ENCODE data around the gene ZFP36L1.

ZFP36L1 gene

GRCh38 chr14:68785534-68786490, 7.1 kb downstream of the ZFP36L1 start:
- ChIA-PET POLR2A (interaction anchor here (1.9 kb wide), 1 partner anchor 7 kb away, joined by 5 read pairs; the partner anchor contains the start of gene ZFP36L1), CTCF (no interaction called here)
- no peak for DNase-seq (ENCODE audit: extremely low spot score)
- no peak for TF ChIP-seq ZNF384 (IDR thresholded peaks at IDR 0.05)
- TF ChIP-seq SUZ12 (IDR thresholded peaks at IDR 0.05), result no peak
- TF ChIP-seq, protein P1, sequence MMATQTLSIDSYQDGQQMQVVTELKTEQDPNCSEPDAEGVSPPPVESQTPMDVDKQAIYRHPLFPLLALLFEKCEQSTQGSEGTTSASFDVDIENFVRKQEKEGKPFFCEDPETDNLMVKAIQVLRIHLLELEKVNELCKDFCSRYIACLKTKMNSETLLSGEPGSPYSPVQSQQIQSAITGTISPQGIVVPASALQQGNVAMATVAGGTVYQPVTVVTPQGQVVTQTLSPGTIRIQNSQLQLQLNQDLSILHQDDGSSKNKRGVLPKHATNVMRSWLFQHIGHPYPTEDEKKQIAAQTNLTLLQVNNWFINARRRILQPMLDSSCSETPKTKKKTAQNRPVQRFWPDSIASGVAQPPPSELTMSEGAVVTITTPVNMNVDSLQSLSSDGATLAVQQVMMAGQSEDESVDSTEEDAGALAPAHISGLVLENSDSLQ (IDR thresholded peaks at IDR 0.05), result no peak
- no peak for TF ChIP-seq BHLHE40 (IDR thresholded peaks at IDR 0.05; ENCODE audit: borderline replicate concordance)
- no peak for TF ChIP-seq L3MBTL2 (conservative IDR thresholded peaks at IDR 0.05)
- no peak for TF ChIP-seq ELF4 (IDR thresholded peaks at IDR 0.05)
- TF ChIP-seq FOXK2 (IDR thresholded peaks at IDR 0.05), result no peak
- no peak for TF ChIP-seq HDGF (IDR thresholded peaks at IDR 0.05; ENCODE audit: borderline replicate concordance)
- TF ChIP-seq FOXA1 (IDR thresholded peaks at IDR 0.05), result no peak
- no peak for TF ChIP-seq SP1 (IDR thresholded peaks at IDR 0.05)

GRCh38 chr14:68784978-68785533, 7.8 kb downstream of the ZFP36L1 start:
- TF ChIP-seq FOXK2 (IDR thresholded peaks at IDR 0.05) (no peak), NFRKB (IDR thresholded peaks at IDR 0.05) (no peak)
- CTCF ChIA-PET, result interaction anchor here (1.5 kb wide), 1 partner anchor 32 kb away, joined by 3 read pairs; no protein-coding TSS in a partner anchor
- POLR2A ChIA-PET, result interaction anchor here (1.9 kb wide), 1 partner anchor 8 kb away, joined by 5 read pairs; the partner anchor contains the start of gene ZFP36L1
- DNase-seq (ENCODE audit: extremely low spot score), result no peak

GRCh38 chr14:68784226-68784910, 8.5 kb downstream of the ZFP36L1 start:
- CTCF ChIA-PET, result interaction anchor here (1.1 to 1.5 kb wide), 2 partner anchors 9 to 33 kb away, joined by 3 read pairs; no protein-coding TSS in a partner anchor
- TF ChIP-seq FOXM1 (IDR thresholded peaks at IDR 0.05; ENCODE audit: borderline replicate concordance), result no peak
- TF ChIP-seq SP1 (IDR thresholded peaks at IDR 0.05), result no peak
- no peak for TF ChIP-seq CTBP1 (IDR thresholded peaks at IDR 0.05; ENCODE audit: borderline replicate concordance)
- TF ChIP-seq ELF4 (IDR thresholded peaks at IDR 0.05), result no peak
- no peak for TF ChIP-seq ARNT (IDR thresholded peaks at IDR 0.05)
- TF ChIP-seq LEF1 (IDR thresholded peaks at IDR 0.05; ENCODE audit: borderline replicate concordance), result no peak
- no peak for TF ChIP-seq HDGF (IDR thresholded peaks at IDR 0.05; ENCODE audit: borderline replicate concordance)
- TF ChIP-seq SUZ12 (IDR thresholded peaks at IDR 0.05), result no peak
- no peak for TF ChIP-seq L3MBTL2 (conservative IDR thresholded peaks at IDR 0.05)
- POLR2A ChIA-PET, result interaction anchor here (1.1 to 1.9 kb wide), 2 partner anchors 9 to 11 kb away, joined by 3 to 5 read pairs; partner anchors contain the start of gene ZFP36L1

DNA sequence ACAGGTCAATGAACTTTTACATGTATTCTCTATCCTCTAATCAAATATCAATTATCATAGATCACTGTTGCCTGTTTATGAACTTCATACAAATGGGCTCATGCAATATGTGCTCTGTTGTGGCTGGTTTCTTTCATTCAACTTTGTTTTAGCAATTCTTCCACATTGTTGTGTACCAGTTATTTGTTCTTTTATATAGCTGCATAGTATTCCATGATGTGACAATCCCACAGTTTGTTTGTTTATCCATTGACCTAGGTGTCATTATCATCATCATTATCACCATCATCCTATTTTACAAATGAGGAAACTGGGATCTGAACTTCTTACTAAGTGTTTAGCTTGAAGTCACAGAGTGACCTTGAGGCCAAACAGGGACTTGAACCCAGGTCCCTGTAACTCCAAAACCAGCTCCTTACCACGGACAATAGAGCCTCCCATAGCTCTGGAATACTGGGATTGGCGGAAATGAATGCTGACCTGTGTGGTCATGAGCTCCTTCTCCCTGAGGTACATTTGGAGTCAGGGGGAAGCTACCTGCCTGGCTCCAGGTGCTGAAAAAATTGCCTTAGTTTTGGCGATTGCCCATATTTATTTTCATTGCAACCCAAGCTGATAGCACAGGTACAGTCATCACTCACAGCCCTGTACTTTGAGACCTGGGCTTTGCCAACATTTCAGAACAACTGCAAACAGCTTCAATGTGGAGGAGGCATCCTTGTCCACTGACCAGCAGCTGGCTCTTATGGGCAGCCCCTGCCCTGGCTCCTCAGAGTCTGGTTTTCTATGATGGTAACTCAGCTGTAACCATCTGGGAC, 9.2 kb downstream of the ZFP36L1 start:
- no peak for TF ChIP-seq SP1 (IDR thresholded peaks at IDR 0.05)
- TF ChIP-seq FOXK2 (IDR thresholded peaks at IDR 0.05), result no peak
- no peak for TF ChIP-seq NFRKB (IDR thresholded peaks at IDR 0.05)
- TF ChIP-seq HDGF (IDR thresholded peaks at IDR 0.05; ENCODE audit: borderline replicate concordance), result no peak
- TF ChIP-seq L3MBTL2 (conservative IDR thresholded peaks at IDR 0.05), result no peak
- TF ChIP-seq, protein P1 (IDR thresholded peaks at IDR 0.05), result no peak
- TF ChIP-seq LEF1 (IDR thresholded peaks at IDR 0.05; ENCODE audit: borderline replicate concordance), result no peak
- no peak for TF ChIP-seq SUZ12 (IDR thresholded peaks at IDR 0.05)
- no peak for TF ChIP-seq BHLHE40 (IDR thresholded peaks at IDR 0.05; ENCODE audit: borderline replicate concordance)
- TF ChIP-seq CTBP1 (IDR thresholded peaks at IDR 0.05; ENCODE audit: borderline replicate concordance), result no peak
- TF ChIP-seq ZNF384 (IDR thresholded peaks at IDR 0.05), result no peak
- no peak for TF ChIP-seq ARNT (IDR thresholded peaks at IDR 0.05)
- no peak for TF ChIP-seq ELF4 (IDR thresholded peaks at IDR 0.05)
- TF ChIP-seq FOXA1 (IDR thresholded peaks at IDR 0.05), result no peak
- no peak for TF ChIP-seq FOXM1 (IDR thresholded peaks at IDR 0.05; ENCODE audit: borderline replicate concordance)
- no peak for TF ChIP-seq TARDBP (IDR thresholded peaks at IDR 0.05)
- ChIA-PET CTCF (interaction anchor here (1.1 to 1.5 kb wide), 2 partner anchors 9 to 33 kb away, joined by 3 read pairs; no protein-coding TSS in a partner anchor), POLR2A (interaction anchor here (1.1 to 1.9 kb wide), 2 partner anchors 10 to 12 kb away, joined by 3 to 5 read pairs; partner anchors contain the start of gene ZFP36L1)
- no peak for DNase-seq (ENCODE audit: extremely low spot score)

More at GRCh38 chr14:68784226-68784910, 8.5 kb downstream of the ZFP36L1 start:
- DNase-seq (ENCODE audit: extremely low spot score), result no peak

GRCh38 chr14:68782091-68782981, 10.5 kb downstream of the ZFP36L1 start:
- no peak for DNase-seq (ENCODE audit: extremely low spot score)
- TF ChIP-seq ARNT (IDR thresholded peaks at IDR 0.05), result no peak
- TF ChIP-seq FOXA1 (IDR thresholded peaks at IDR 0.05), result no peak
- TF ChIP-seq SP1 (IDR thresholded peaks at IDR 0.05), result no peak
- TF ChIP-seq NFRKB (IDR thresholded peaks at IDR 0.05), result no peak
- no peak for TF ChIP-seq FOXK2 (IDR thresholded peaks at IDR 0.05)
- no peak for TF ChIP-seq LEF1 (IDR thresholded peaks at IDR 0.05; ENCODE audit: borderline replicate concordance)
- TF ChIP-seq HDGF (IDR thresholded peaks at IDR 0.05; ENCODE audit: borderline replicate concordance), result no peak
- no peak for TF ChIP-seq BHLHE40 (IDR thresholded peaks at IDR 0.05; ENCODE audit: borderline replicate concordance)
- no peak for TF ChIP-seq FOXM1 (IDR thresholded peaks at IDR 0.05; ENCODE audit: borderline replicate concordance)
- no peak for TF ChIP-seq ZNF384 (IDR thresholded peaks at IDR 0.05)
- TF ChIP-seq ELF4 (IDR thresholded peaks at IDR 0.05), result no peak
- TF ChIP-seq, protein P1 (IDR thresholded peaks at IDR 0.05), result no peak
- no peak for TF ChIP-seq SUZ12 (IDR thresholded peaks at IDR 0.05)
- TF ChIP-seq TARDBP (IDR thresholded peaks at IDR 0.05), result no peak
- no peak for TF ChIP-seq L3MBTL2 (conservative IDR thresholded peaks at IDR 0.05)
- TF ChIP-seq CTBP1 (IDR thresholded peaks at IDR 0.05; ENCODE audit: borderline replicate concordance), result no peak
- ChIA-PET CTCF (no interaction called here), POLR2A (no interaction called here)

All from HEK293T (cell line).